Right lobe of liver (tissue), 4 donors: ENCODE results near the gene SCN4A.

Source experiments
- POLR2A ChIP-seq: fragments of 450-650 bp; IDR thresholded peaks from one replicate; pipeline ENCODE4 v1.6.1; 2017; ENCODE audit warnings: antibody characterized with exemption, mild to moderate bottlenecking
- TF ChIP-seq, protein P1 (sequence below), 4 donors: fragments of 200-600 bp in 3 of 4; fragments of 450-650 bp in 1 of 4; IDR thresholded peaks; one replicate each; pipeline versions ENCODE4 v1.5.1 to v1.8.0; 2016 to 2022; ENCODE audit warnings: antibody characterized with exemption in 4 of 4, mild to moderate bottlenecking in 2 of 4
- donor health status: DM: no; HTN: no; CAD: no.
- donor health status: DM: no; HTN: no; CAD: no.
- donor health status: DM: no; HTN: yes; CAD: no.

DNA sequence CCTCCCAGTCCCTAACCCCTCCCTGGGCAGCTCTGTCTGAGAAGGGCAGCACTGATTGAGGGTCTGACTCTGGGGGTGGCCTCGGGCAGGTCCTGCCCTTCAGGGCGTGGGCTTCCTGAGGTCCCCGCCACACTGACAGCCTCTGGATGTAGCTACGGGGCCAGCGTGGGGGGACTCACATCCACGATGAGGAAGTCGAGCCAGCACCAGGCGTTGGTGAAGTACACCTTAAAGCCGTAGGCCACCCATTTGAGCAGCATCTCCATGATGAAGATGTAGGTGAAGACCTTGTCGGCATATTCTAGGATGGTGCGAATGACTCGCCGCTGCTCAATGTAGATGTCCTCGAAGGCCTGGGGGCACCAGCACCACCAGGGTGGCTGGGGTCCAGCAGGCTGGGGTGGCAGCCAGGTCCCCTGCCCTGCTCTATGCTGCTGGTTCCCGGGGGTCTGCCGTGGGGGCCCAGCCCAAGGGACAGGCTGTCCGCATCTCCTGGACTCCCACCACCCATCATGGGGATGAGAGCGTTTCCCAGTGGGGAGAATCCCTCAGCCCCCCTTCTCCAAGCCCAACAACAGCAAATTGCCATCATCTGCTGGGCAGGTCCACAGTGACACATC is 24.9 kb downstream of the SCN4A start:
- TF ChIP-seq, protein P1, sequence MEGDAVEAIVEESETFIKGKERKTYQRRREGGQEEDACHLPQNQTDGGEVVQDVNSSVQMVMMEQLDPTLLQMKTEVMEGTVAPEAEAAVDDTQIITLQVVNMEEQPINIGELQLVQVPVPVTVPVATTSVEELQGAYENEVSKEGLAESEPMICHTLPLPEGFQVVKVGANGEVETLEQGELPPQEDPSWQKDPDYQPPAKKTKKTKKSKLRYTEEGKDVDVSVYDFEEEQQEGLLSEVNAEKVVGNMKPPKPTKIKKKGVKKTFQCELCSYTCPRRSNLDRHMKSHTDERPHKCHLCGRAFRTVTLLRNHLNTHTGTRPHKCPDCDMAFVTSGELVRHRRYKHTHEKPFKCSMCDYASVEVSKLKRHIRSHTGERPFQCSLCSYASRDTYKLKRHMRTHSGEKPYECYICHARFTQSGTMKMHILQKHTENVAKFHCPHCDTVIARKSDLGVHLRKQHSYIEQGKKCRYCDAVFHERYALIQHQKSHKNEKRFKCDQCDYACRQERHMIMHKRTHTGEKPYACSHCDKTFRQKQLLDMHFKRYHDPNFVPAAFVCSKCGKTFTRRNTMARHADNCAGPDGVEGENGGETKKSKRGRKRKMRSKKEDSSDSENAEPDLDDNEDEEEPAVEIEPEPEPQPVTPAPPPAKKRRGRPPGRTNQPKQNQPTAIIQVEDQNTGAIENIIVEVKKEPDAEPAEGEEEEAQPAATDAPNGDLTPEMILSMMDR (IDR thresholded peaks at IDR 0.05): no peak
- TF ChIP-seq POLR2A: no peak
